Activated B cell treated with CpG ODN at 0.5 μM for 24 hours (primary cell): ENCODE data around the gene SEMA6B. TPM values are rescaled to one million over a fixed set of nuclear protein-coding genes. Genes with fewer than 3 reads are reported as not detected.
"Not testable (repeated sequence)": the region's sequence is repeated elsewhere in the genome, so short reads cannot be mapped to it uniquely, and the experiment has no call there.

ENCODE experiments used
- ATAC-seq: fragments of 200-7000 bp; cut with Tn5 transposase; one replicate; pipeline ENCODE4 v1.10.0; 2021; ENCODE audit warnings: low read depth, mild to moderate bottlenecking, moderate library complexity
- CTCF ChIA-PET: fragments of 350-600 bp; sonication (Branson Sonifier 250); formaldehyde crosslinking; loops from one replicate; lab custom pipeline; 2021; ENCODE audit warnings: antibody characterized with exemption; lab: Charles Lee
- POLR2A ChIA-PET: fragments of 350-600 bp; sonication (Branson Sonifier 250); formaldehyde crosslinking; loops from one replicate; lab custom pipeline; 2021; ENCODE audit warnings: antibody characterized with exemption; lab: Charles Lee
- DNase-seq: peaks from one replicate; pipeline ENCODE4 v3.0.0; 2022
- H3K27ac Mint-ChIP-seq: one replicate; pipeline ENCODE4 v1.8.0; 2020; ENCODE audit warnings: mixed read lengths
- H3K27me3 Mint-ChIP-seq: one replicate; pipeline ENCODE4 v1.8.0; 2021; ENCODE audit warnings: mixed read lengths
- H3K36me3 Mint-ChIP-seq: one replicate; pipeline ENCODE4 v1.8.0; 2021; ENCODE audit warnings: low read depth, mixed read lengths
- H3K4me1 Mint-ChIP-seq: one replicate; pipeline ENCODE4 v1.8.0; 2021; ENCODE audit warnings: mixed read lengths
- H3K4me3 Mint-ChIP-seq: one replicate; pipeline ENCODE4 v1.8.0; 2020; ENCODE audit warnings: mild to moderate bottlenecking, mixed read lengths
- H3K9me3 Mint-ChIP-seq: one replicate; pipeline ENCODE4 v1.8.0; 2020; ENCODE audit warnings: mixed read lengths
- intact Hi-C: fragments of 100-400 bp; cut with micrococcal nuclease; formaldehyde crosslinking; loops from one replicate; pipeline ENCODE4 v1.15.1; 2024
- total RNA-seq: library from RNA; stranded (reverse); gene quantifications from 2 replicates; pipeline ENCODE4 v1.2.3, GENCODE V29; 2022
- TF ChIP-seq, protein P1 (sequence below): fragments of 200-600 bp; IDR thresholded peaks from one replicate; pipeline ENCODE4 v1.8.0; 2022; ENCODE audit warnings: antibody characterized with exemption, mild to moderate bottlenecking

Gene SEMA6B
- total RNA-seq, 1 donor from 2014 or later, result 0.11 TPM

DNA sequence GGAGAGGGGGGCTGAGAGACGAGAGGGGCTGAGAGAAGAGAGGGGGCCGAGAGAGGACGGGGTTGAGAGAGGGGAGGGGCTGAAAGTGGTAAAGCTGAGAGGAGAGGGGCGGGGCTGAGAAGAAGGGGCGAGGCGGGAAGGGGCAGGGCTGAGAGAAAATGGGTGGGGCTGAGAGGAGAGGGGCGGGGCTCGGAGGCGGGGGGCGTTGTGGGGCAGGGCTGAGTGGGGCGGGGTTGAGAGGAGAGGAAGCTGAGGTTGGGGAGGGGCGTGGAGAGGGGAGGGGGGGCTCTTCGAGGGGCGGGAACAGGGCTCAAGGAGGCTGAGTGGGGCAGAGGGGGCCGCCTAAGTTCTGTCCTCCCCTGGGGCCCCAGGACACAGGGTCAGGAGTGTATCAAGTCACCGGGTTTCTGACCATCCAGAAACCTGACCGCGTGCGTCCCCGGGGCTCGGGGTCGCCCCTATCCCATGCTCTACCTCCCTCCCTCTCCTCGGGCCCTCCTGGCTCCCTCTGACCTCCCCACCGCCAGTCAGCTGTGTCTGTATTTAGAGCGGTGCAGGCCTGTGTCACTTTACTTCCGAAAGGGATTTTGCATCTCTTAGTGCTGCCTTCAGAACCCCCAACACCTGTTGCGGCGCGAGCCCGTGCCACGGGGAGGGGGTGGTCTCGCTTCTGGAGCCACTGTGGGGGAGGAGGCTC is 38.6 kb upstream of the SEMA6B start:
- Mint-ChIP-seq H3K4me3 (peak overlapping the region; percentile 63), H3K27me3 (peaks cover 24% of the 10 kb centered on the region), H3K4me1 (peaks cover 14% of the 10 kb centered on the region), H3K36me3 (no peaks in the 10 kb centered on the region), H3K27ac (no peak overlapping the region), H3K9me3 (no peaks in the 10 kb centered on the region)
- ATAC-seq (peak; percentile 77), DNase-seq (no peak)
- TF ChIP-seq, protein P1, sequence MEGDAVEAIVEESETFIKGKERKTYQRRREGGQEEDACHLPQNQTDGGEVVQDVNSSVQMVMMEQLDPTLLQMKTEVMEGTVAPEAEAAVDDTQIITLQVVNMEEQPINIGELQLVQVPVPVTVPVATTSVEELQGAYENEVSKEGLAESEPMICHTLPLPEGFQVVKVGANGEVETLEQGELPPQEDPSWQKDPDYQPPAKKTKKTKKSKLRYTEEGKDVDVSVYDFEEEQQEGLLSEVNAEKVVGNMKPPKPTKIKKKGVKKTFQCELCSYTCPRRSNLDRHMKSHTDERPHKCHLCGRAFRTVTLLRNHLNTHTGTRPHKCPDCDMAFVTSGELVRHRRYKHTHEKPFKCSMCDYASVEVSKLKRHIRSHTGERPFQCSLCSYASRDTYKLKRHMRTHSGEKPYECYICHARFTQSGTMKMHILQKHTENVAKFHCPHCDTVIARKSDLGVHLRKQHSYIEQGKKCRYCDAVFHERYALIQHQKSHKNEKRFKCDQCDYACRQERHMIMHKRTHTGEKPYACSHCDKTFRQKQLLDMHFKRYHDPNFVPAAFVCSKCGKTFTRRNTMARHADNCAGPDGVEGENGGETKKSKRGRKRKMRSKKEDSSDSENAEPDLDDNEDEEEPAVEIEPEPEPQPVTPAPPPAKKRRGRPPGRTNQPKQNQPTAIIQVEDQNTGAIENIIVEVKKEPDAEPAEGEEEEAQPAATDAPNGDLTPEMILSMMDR, result no peak
- CTCF ChIA-PET, result no interaction called here
- intact Hi-C loops, result no loop called here
- POLR2A ChIA-PET, result no interaction called here

DNA sequence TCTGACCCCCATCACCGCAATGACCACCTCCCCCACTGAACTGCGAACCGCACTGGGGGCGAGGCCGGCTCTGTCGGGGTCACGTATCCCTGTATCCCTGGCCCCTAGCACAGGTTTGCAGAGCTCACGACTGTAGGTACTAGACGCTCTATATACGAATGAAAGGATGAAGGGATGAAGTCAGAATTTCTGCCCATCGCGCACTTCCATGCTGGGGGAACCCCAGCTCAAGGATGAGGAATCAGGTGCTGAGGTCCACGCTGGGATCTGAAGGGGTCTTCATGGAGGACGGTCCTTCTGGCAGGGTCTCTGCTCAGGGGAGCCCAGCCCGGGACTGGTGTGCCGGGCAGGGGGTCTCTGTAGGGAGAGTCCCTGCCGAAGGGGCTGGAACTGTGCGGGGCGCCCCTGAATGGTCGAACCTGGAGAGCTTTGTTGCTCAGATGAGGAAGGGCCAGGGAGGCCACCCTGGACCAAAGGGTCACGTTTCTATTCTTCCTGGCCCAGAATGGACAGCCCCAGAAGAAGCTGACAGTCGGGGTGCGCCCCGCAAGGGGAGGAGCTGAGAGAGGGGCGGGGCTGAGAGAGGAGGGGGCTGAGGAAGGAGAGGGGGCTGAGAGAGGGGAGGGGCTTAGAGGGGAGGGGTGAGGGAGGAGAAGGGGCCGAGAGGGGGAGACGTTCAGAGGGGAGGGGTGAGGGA is 37.9 kb upstream of the SEMA6B start:
- no peak for DNase-seq
- Mint-ChIP-seq H3K4me1 (peaks cover 14% of the 10 kb centered on the region), H3K36me3 (no peaks in the 10 kb centered on the region), H3K27ac (no peak overlapping the region), H3K9me3 (no peaks in the 10 kb centered on the region), H3K27me3 (peaks cover 27% of the 10 kb centered on the region), H3K4me3 (peak overlapping the region; percentile 38)
- no peak for ATAC-seq
- ChIA-PET CTCF (no interaction called here), POLR2A (interaction anchor here (0.7 kb wide), 1 partner anchor 808 kb away, joined by 15 read pairs; no protein-coding TSS in a partner anchor)
- TF ChIP-seq, protein P1, result no peak
- intact Hi-C loops, result no loop called here

DNA sequence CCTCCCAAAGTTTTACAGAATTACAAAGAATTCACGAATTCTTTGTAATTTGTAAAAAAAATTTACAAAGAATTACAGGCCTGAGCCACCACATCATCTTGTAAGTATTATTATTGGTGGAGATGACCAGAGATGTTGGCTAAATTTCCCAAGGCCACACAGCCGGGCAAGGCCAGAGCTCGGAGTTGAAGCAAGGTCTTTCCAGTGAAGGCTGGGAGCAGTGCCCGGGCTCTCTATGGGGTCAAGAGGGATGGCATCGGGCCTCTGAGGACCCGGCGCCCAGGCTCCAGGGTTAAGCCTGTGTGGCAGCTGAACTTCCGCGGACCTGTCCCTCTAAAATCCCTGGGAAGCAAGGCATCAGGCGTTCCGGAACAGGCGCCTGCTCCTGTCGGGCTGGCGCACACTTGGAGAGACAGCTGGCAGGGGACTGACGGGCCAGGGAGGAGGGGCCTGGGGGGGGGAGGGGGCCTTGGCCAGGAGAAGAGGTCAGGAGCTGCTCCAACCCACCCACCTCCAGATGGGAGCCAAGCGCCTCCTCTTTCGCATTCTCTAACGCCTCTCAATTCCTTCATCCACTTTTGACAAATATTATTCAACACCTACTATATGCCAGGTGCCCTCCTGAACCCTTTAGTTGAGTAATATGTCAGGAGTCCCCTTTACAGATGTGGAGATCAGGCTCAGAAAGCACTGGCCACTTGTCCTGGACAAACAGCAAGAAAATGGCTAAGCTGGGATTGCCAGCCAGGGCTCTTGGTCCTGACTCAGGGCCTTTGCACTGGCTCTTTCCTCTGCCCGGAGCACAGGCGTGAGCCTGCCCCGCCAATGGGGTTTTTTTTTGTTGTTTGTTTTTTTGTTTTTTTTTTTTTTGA is 36.8 kb upstream of the SEMA6B start:
- DNase-seq (no peak), ATAC-seq (no peak)
- CTCF ChIA-PET, result no interaction called here
- intact Hi-C loops, result no loop called here
- POLR2A ChIA-PET, result interaction anchor here (0.7 kb wide), 2 partner anchors 218 to 807 kb away, joined by 3 to 15 read pairs; no protein-coding TSS in a partner anchor
- Mint-ChIP-seq H3K27ac (no peak overlapping the region), H3K4me1 (peaks cover 14% of the 10 kb centered on the region), H3K9me3 (no peaks in the 10 kb centered on the region), H3K27me3 (peaks cover 31% of the 10 kb centered on the region), H3K36me3 (no peaks in the 10 kb centered on the region), H3K4me3 (no peak overlapping the region)
- TF ChIP-seq, protein P1, result no peak

DNA sequence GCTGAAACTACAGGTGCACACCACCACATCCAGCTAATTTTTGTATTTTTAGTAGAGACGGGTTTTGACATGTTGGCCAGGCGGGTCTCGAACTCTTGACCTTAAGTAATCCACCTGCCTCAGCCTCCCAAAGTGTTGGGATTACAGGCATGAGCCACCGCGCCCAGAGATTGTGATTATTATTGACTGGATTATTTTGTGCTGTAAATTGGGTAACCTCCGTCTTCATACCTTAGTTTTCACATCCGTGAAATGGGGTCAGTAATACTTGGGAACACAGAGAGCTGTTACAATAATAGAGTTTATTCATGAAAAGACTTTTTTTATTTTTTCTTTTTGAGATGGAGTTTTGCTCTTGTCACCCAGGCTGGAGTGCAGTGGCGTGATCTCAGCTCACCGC is 35.7 kb upstream of the SEMA6B start:
- intact Hi-C loops, result not testable (repeated sequence)

DNA sequence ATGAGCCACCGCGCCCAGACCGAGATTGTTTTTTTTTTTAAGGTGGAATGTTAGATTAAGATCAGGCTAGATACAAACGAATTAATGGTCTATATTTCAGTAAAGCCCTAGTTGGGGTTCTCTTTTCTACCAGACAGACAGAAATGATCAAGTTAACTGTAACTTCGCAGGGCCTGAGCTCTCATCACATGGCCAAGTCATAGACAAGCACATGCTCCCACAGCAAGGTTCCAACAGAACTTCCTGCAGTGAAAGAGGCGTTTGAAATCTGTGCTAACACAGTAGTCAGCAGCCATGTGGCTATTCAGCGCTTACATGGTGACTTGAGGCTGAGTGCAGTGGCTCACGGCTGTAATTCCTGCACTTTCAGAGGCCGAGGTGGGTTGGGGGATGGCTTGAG is 34.7 kb upstream of the SEMA6B start:
- TF ChIP-seq, protein P1, result no peak
- Mint-ChIP-seq H3K36me3 (no peaks in the 10 kb centered on the region), H3K27me3 (peaks cover 31% of the 10 kb centered on the region), H3K27ac (no peak overlapping the region), H3K4me3 (no peak overlapping the region), H3K4me1 (peaks cover 10% of the 10 kb centered on the region), H3K9me3 (no peaks in the 10 kb centered on the region)
- DNase-seq, result no peak
- POLR2A ChIA-PET, result interaction anchor here (1.0 to 1.2 kb wide), 2 partner anchors 39 to 42 kb away, joined by 3 read pairs; no protein-coding TSS in a partner anchor
- CTCF ChIA-PET, result no interaction called here
- intact Hi-C loops, result no loop called here
- ATAC-seq, result no peak

More for the DNA sequence above, 35.7 kb upstream of the SEMA6B start:
- Mint-ChIP-seq H3K4me1 (peaks cover 14% of the 10 kb centered on the region), H3K27me3 (peaks cover 30% of the 10 kb centered on the region)
- H3K4me3 Mint-ChIP-seq, CTCF ChIA-PET, H3K36me3 Mint-ChIP-seq, H3K27ac Mint-ChIP-seq, H3K9me3 Mint-ChIP-seq, POLR2A ChIA-PET, ATAC-seq, DNase-seq: not testable (repeated sequence)
